MM.1S (cell line): ENCODE measurements around the gene SV2B.

ENCODE experiments used
- DNase-seq: peaks from one replicate; pipeline ENCODE4 v3.0.0-alpha.2; 2015
- H2AFZ ChIP-seq: fragments of 300-600 bp; sonication (generic); 2 replicates; pipeline ENCODE4 v1.6.0; 2016; ENCODE audit warnings: antibody characterized with exemption, low read length
- H3F3A ChIP-seq: fragments of 300-600 bp; sonication (generic); 2 replicates; pipeline ENCODE4 v1.6.1; 2016; ENCODE audit warnings: mild to moderate bottlenecking, antibody characterized with exemption, low read length, moderate library complexity, mixed read lengths; ENCODE audit not compliant: insufficient read depth
- H3K27ac ChIP-seq: fragments of 300-600 bp; sonication (generic); 2 replicates; pipeline ENCODE4 v1.5.1; 2016; ENCODE audit warnings: mild to moderate bottlenecking, low read length
- H3K27me3 ChIP-seq: fragments of 300-600 bp; sonication (generic); replicated peaks from 2 replicates; pipeline ENCODE4 v1.6.0; 2016; ENCODE audit warnings: low read length; ENCODE audit not compliant: insufficient read depth
- H3K36me3 ChIP-seq: fragments of 300-600 bp; sonication (generic); replicated peaks from 2 replicates; pipeline ENCODE4 v1.6.1; 2016; ENCODE audit warnings: mild to moderate bottlenecking, low read length, mixed read lengths; ENCODE audit not compliant: insufficient read depth
- H3K4me1 ChIP-seq: fragments of 300-600 bp; sonication (generic); 2 replicates; pipeline ENCODE4 v1.6.1; 2016; ENCODE audit warnings: low read length, mixed read lengths
- H3K4me2 ChIP-seq: fragments of 300-600 bp; sonication (generic); 2 replicates; pipeline ENCODE4 v1.6.0; 2016; ENCODE audit warnings: low read depth, low read length
- H3K4me3 ChIP-seq: fragments of 300-600 bp; sonication (generic); 2 replicates; pipeline ENCODE4 v1.5.1; 2016; ENCODE audit warnings: low read length, mixed read lengths
- H3K79me2 ChIP-seq: fragments of 300-600 bp; sonication (generic); 2 replicates; pipeline ENCODE4 v1.6.1; 2016; ENCODE audit warnings: mixed run types, low read length, mixed read lengths
- H3K9ac ChIP-seq: fragments of 300-600 bp; sonication (generic); 2 replicates; pipeline ENCODE4 v1.6.1; 2016; ENCODE audit warnings: low read length, mixed read lengths
- H3K9me2 ChIP-seq: fragments of 300-600 bp; sonication (generic); replicated peaks from 2 replicates; pipeline ENCODE4 v1.6.1; 2016; ENCODE audit warnings: mild to moderate bottlenecking, low read length, mixed read lengths; ENCODE audit not compliant: insufficient read depth
- H3K9me3 ChIP-seq: fragments of 300-600 bp; sonication (generic); replicated peaks from 2 replicates; pipeline ENCODE4 v1.6.1; 2016; ENCODE audit warnings: mild to moderate bottlenecking, low read length, mixed read lengths; ENCODE audit not compliant: insufficient read depth
- H4K20me1 ChIP-seq: fragments of 300-600 bp; sonication (generic); 2 replicates; pipeline ENCODE4 v1.6.1; 2016; ENCODE audit warnings: mild to moderate bottlenecking, low read length, moderate library complexity, mixed read lengths; ENCODE audit not compliant: insufficient read depth
- CTCF ChIP-seq: fragments of 300-600 bp; sonication (generic); IDR thresholded peaks from 2 replicates; pipeline ENCODE4 v1.5.1; 2016; ENCODE audit warnings: antibody characterized with exemption, low read length, mixed read lengths
- EZH2 ChIP-seq: fragments of 300-600 bp; sonication (generic); optimal IDR thresholded peaks from 2 replicates; pipeline ENCODE3; 2017; ENCODE audit warnings: low read depth, mild to moderate bottlenecking, antibody characterized with exemption, low read length, mixed read lengths
- EZH2phosphoT487 ChIP-seq: fragments of 300-600 bp; sonication (generic); IDR thresholded peaks from 2 replicates; pipeline ENCODE4 v1.6.1; 2018; ENCODE audit warnings: antibody characterized with exemption, low read length

The SV2B gene

DNA sequence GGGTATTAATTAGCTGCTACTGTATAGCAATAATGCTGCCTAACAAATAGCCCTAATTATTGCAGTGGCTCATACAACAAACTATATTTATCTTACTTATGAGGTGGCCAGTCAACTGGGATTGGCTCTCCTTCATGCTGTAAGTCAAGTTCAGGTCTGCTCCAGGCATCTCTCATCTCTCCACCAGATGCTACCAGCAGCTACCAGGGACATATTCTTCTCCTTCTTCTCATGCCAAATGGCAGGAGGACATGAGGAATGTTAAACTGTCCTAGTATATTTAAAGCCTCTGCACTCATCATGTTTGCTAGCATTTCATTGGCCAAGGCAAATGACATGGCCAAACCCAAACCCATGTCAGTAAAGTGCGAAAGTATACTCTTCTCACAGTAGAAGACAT lies 17.3 kb downstream of the SV2B start:
- 0 out of 2 replicates have a peak, but pooled peaks cover 3% of the 10 kb centered on the region for H3K4me1 ChIP-seq
- H4K20me1 ChIP-seq, result no peaks in the 10 kb centered on the region
- TF ChIP-seq EZH2phosphoT487, result no peak
- no peak for TF ChIP-seq CTCF
- TF ChIP-seq EZH2, result no peak
- H3K79me2 ChIP-seq, result no peaks in the 10 kb centered on the region
- H3K27me3 ChIP-seq, result no peaks in the 10 kb centered on the region
- H3K27ac ChIP-seq, result no peak overlapping the region
- H3K9me2 ChIP-seq, result no peaks in the 10 kb centered on the region
- no peaks in the 10 kb centered on the region for H3F3A ChIP-seq
- no peak overlapping the region for H2AFZ ChIP-seq
- no peak for DNase-seq
- no peak overlapping the region for H3K4me2 ChIP-seq
- H3K9me3 ChIP-seq, result no peaks in the 10 kb centered on the region
- no peaks in the 10 kb centered on the region for H3K36me3 ChIP-seq
- no peak overlapping the region for H3K4me3 ChIP-seq
- no peak overlapping the region for H3K9ac ChIP-seq

- Histone ChIP-seq H3F3A (no peaks in the 10 kb centered on the region), H2AFZ (no peak overlapping the region), H3K9me2 (no peaks in the 10 kb centered on the region), H3K9me3 (no peaks in the 10 kb centered on the region), H3K79me2 (no peaks in the 10 kb centered on the region), H3K27ac (no peak overlapping the region), H3K4me1 (0 out of 2 replicates have a peak, but pooled peaks cover 3% of the 10 kb centered on the region), H3K27me3 (no peaks in the 10 kb centered on the region), H4K20me1 (no peaks in the 10 kb centered on the region), H3K36me3 (no peaks in the 10 kb centered on the region), H3K4me3 (no peak overlapping the region), H3K4me2 (no peak overlapping the region), H3K9ac (no peak overlapping the region)
- TF ChIP-seq EZH2 (no peak), CTCF (no peak), EZH2phosphoT487 (no peak)
- DNase-seq, result no peak
These were observed 18.9 kb downstream of the SV2B start for GRCh38 chr15:91118817-91119590.

DNA sequence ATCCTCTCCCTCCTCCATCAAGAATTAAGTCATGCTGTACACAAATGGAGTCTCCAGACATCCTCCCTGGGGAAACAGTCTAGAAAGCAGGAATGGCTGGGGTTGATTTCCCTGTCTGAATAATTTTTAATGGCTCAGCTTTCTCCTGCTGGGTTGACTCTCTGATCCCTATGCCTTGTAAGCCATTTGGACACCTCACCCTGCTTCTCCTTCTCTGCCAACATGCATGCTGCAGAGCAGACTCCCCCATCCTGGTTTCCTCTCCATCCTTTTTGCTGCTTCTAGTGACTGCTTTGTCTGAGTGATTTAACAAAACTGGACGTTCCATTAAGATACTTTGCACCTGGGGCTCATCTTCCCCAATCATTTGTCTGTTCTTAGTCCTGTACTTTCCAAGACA lies 22.2 kb downstream of the SV2B start:
- Histone ChIP-seq H3K4me1 (no peaks in the 10 kb centered on the region), H3F3A (no peaks in the 10 kb centered on the region), H3K9ac (no peak overlapping the region), H3K27me3 (no peaks in the 10 kb centered on the region), H3K79me2 (no peaks in the 10 kb centered on the region), H3K9me3 (no peaks in the 10 kb centered on the region), H3K27ac (no peak overlapping the region), H4K20me1 (no peaks in the 10 kb centered on the region), H2AFZ (no peak overlapping the region), H3K4me3 (no peak overlapping the region), H3K4me2 (no peak overlapping the region), H3K36me3 (no peaks in the 10 kb centered on the region), H3K9me2 (no peaks in the 10 kb centered on the region)
- TF ChIP-seq CTCF (no peak), EZH2 (no peak), EZH2phosphoT487 (no peak)
- no peak for DNase-seq
